Activated CD8-positive, alpha-beta memory T cell treated with anti-CD3 and anti-CD28 coated beads, Interleukin-2, amount 50 U/mL, for 4 hours (primary cell): ENCODE measurements around the gene FLT3.

Source experiments
- DNase-seq: peaks from one replicate; pipeline ENCODE4 v3.0.0-alpha.2; 2020

Gene FLT3

GRCh38 chr13:28001049-28001448 is 99.3 kb downstream of the FLT3 start:
- no peak for DNase-seq

GRCh38 chr13:28000567-28000966 is 99.8 kb downstream of the FLT3 start:
- no peak for DNase-seq

- DNase-seq = no peak
Observed at GRCh38 chr13:27997904-27998522, 102.4 kb downstream of the FLT3 start.

- DNase-seq = no peak
Observed at GRCh38 chr13:27991881-27992280, 108.5 kb downstream of the FLT3 start.

- DNase-seq = no peak
Observed at GRCh38 chr13:27988520-27988919, 111.9 kb downstream of the FLT3 start, which contains the start of gene URAD. Gene URAD, minus strand, starts transcription at chr13:27988693. Its CDS starts 56 bp downstream, at chr13:27988637.

GRCh38 chr13:27985600-27985999 is 114.8 kb downstream of the FLT3 start:
- DNase-seq = no peak

GRCh38 chr13:27982361-27982760 is 118.0 kb downstream of the FLT3 start:
- DNase-seq = no peak

- no peak for DNase-seq
Observed at GRCh38 chr13:27981006-27981708, 119.2 kb downstream of the FLT3 start.

GRCh38 chr13:27980280-27980998 is 119.9 kb downstream of the FLT3 start:
- DNase-seq = no peak

- DNase-seq = no peak
Observed at GRCh38 chr13:27979765-27980279, 120.6 kb downstream of the FLT3 start.

- DNase-seq = no peak
Observed at GRCh38 chr13:27979001-27979643, 121.3 kb downstream of the FLT3 start.

- DNase-seq = no peak
Observed at GRCh38 chr13:27978301-27978968, 121.9 kb downstream of the FLT3 start.

- no peak for DNase-seq
Observed at GRCh38 chr13:27977476-27978300, 122.7 kb downstream of the FLT3 start.

GRCh38 chr13:27976362-27977091 is 123.8 kb downstream of the FLT3 start:
- DNase-seq = no peak

GRCh38 chr13:27975564-27976361 is 124.6 kb downstream of the FLT3 start:
- DNase-seq = no peak

- no peak for DNase-seq
Observed at GRCh38 chr13:27973961-27974662, 126.3 kb downstream of the FLT3 start.

GRCh38 chr13:27973291-27973690 is 127.1 kb downstream of the FLT3 start:
- no peak for DNase-seq

GRCh38 chr13:27972478-27972820 is 127.9 kb downstream of the FLT3 start:
- no peak for DNase-seq

- no peak for DNase-seq
Observed at GRCh38 chr13:27971776-27972477, 128.4 kb downstream of the FLT3 start.
